Measurements from ENCODE around the gene CASP10. TPM values are rescaled to one million over a fixed set of nuclear protein-coding genes. Genes with fewer than 3 reads are reported as not detected.

Gene CASP10
- total and polyA plus RNA-seq, 11 donors, result 2.8 to 24.0 (median 5.4) TPM

GRCh38 chr2:201254081-201254730 lies 71.3 kb downstream of the CASP10 start:
- intact Hi-C loops (cut with DNase I), result loop anchor here in 1 of 10 donors (10.0 kb wide), 1 partner anchor 211 kb away; no protein-coding TSS in a partner anchor
- no peak for DNase-seq
- no peaks in the 10 kb centered on the region for H3K36me3 ChIP-seq
- no peaks in the 10 kb centered on the region for H3K9me3 ChIP-seq
- H3K4me1 ChIP-seq, result peaks cover 0 to 49% (median 2%) of the 10 kb centered on the region in 12 donors
- H3K27ac ChIP-seq, result peak overlapping the region in 1 of 12 donors; percentile 53
- no peaks in the 10 kb centered on the region for H3K27me3 ChIP-seq
- H3K4me3 ChIP-seq, result no peak overlapping the region
- no peak for TF ChIP-seq POLR2A (IDR thresholded peaks at IDR 0.05)
- TF ChIP-seq CTCF (IDR thresholded peaks at IDR 0.05), result no peak
- WGBS, 4 donors, result 58 to 69% (median 66%) methylated on average over 5 of the region's 5 CpGs
- ATAC-seq, result no peak

DNA sequence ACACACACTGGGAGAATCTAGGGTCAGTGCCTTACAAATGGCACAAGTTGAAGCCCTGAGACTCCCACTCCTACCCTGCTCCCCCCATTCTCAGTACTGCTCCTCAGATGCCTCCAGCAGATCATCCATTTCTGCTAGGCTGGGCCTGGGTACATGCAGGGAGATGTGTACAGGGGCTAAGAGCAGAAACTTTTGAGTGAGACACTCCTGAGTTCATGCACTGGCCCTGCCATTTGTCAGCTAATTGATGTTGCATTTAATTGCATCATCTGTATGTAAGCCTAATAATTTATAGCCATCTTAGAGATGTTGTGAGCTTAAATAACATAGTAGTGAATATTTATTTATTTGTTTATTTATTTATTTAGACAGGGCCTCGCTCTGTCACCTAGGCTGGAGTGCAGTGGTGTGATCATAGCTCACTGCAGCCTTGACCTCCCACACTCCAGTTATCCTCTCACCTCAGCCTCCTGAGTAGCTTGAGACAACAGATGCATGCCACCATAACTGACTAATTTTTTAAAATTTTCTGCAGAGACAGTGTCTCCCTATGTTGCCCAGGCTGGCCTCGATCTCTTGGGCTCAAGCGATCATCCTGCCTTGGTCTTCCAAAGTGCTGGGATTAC lies 72.6 kb downstream of the CASP10 start:
- Histone ChIP-seq H3K4me3 (no peak overlapping the region), H3K36me3 (no peaks in the 10 kb centered on the region), H3K9me3 (no peaks in the 10 kb centered on the region), H3K27ac (peak overlapping the region in 1 of 12 donors; percentile 97), H3K4me1 (peaks cover 0 to 62% (median 4%) of the 10 kb centered on the region in 12 donors), H3K27me3 (no peaks in the 10 kb centered on the region)
- intact Hi-C loops (cut with DNase I), result loop anchor here in 1 of 10 donors (10.0 kb wide), 1 partner anchor 209 kb away; no protein-coding TSS in a partner anchor
- no peak for DNase-seq
- no peak for ATAC-seq
- TF ChIP-seq CTCF (IDR thresholded peaks at IDR 0.05) (no peak), POLR2A (IDR thresholded peaks at IDR 0.05) (no peak)
- WGBS, 4 donors, result 95 to 99% (median 97%) methylated on average over 3 of the region's 3 CpGs

GRCh38 chr2:201256082-201256481 lies 73.1 kb downstream of the CASP10 start:
- DNase-seq, result no peak

More at GRCh38 chr2:201256082-201256481, 73.1 kb downstream of the CASP10 start:
- Histone ChIP-seq H3K36me3 (no peaks in the 10 kb centered on the region), H3K27ac (peak overlapping the region in 1 of 12 donors; percentile 97), H3K9me3 (no peaks in the 10 kb centered on the region), H3K27me3 (no peaks in the 10 kb centered on the region), H3K4me3 (no peak overlapping the region), H3K4me1 (peaks cover 0 to 67% (median 4%) of the 10 kb centered on the region in 12 donors)
- 78 to 100% (median 96%) methylated on average over 3 of the region's 3 CpGs for WGBS, 4 donors
- TF ChIP-seq POLR2A (IDR thresholded peaks at IDR 0.05), result no peak
- TF ChIP-seq CTCF (IDR thresholded peaks at IDR 0.05), result no peak
- intact Hi-C loops (cut with DNase I), result loop anchor here in 1 of 10 donors (10.0 kb wide), 1 partner anchor 209 kb away; no protein-coding TSS in a partner anchor
- ATAC-seq, result no peak
